Uterus (tissue), 4 donors: ENCODE data around the gene KNSTRN. TPM values are rescaled to one million over a fixed set of nuclear protein-coding genes. Genes with fewer than 3 reads are reported as not detected.

Source experiments
- DNase-seq, 2 donors: peaks; one replicate each; pipeline ENCODE4 v3.0.0-alpha.2; 2019 to 2020
- H3K27ac ChIP-seq, 2 donors: fragments of 200-600 bp; sonication (generic); 1 replicate in 1 of 2; 2 replicates in 1 of 2; pipeline ENCODE4 v1.5.1; 2016 to 2018
- H3K27me3 ChIP-seq, 2 donors: fragments of 200-600 bp; sonication (generic); one replicate each; pipeline ENCODE4 v1.5.1; 2018 to 2019; ENCODE audit warnings: control low read depth in 1 of 2
- H3K36me3 ChIP-seq, 2 donors: fragments of 200-600 bp; sonication (generic); one replicate each; pipeline ENCODE4 v1.5.1; 2019; ENCODE audit warnings: control low read depth in 1 of 2
- H3K4me1 ChIP-seq, 2 donors: fragments of 200-600 bp; sonication (generic); one replicate each; pipeline ENCODE4 v1.5.1; 2018 to 2019; ENCODE audit warnings: control low read depth in 1 of 2
- H3K4me3 ChIP-seq, 2 donors: fragments of 200-600 bp; sonication (generic); 1 replicate in 1 of 2; 2 replicates in 1 of 2; pipeline ENCODE4 v1.5.1; 2018 to 2019; ENCODE audit warnings: mild to moderate bottlenecking in 1 of 2
- H3K9me3 ChIP-seq, 2 donors: fragments of 200-600 bp; sonication (generic); one replicate each; pipeline ENCODE4 v1.5.1; 2019; ENCODE audit warnings: control low read depth in 1 of 2
- POLR2A ChIP-seq, 2 donors: fragments of 450-650 bp; IDR thresholded peaks; one replicate each; pipeline ENCODE4 v1.6.1; 2016; ENCODE audit warnings: antibody characterized with exemption in 2 of 2, mild to moderate bottlenecking in 1 of 2, moderate library complexity in 1 of 2
- intact Hi-C: fragments of 100-400 bp; cut with DNase I; formaldehyde crosslinking; loops from one replicate; pipeline ENCODE4 v1.15.1; 2023; ENCODE audit warnings: low total_unique reads
- total RNA-seq, 4 donors: library from RNA; depleted of rRNA in 3 of 4; stranded (reverse); fragments of >200 nt in 3 of 4; gene quantifications; one replicate each; pipeline versions ENCODE4 v1.1.0 to v1.2.4, GENCODE V29; 2014 to 2023
- TF ChIP-seq, protein P1 (sequence below), 4 experiments: fragments of 200-600 bp in 2 of 4; fragments of 450-650 bp in 2 of 4; sonication (generic) in 2 of 4; IDR thresholded peaks; one replicate each; pipeline ENCODE4 v1.5.1; 2016 to 2019; ENCODE audit warnings: antibody characterized with exemption in 4 of 4, mild to moderate bottlenecking in 2 of 4, moderate library complexity in 1 of 4
- donor health status: DM: yes; HTN: yes; CAD: no.

KNSTRN gene
- total RNA-seq, 4 donors from 2014 or later, result 2.1 to 23.5 (median 9.7) TPM

DNA sequence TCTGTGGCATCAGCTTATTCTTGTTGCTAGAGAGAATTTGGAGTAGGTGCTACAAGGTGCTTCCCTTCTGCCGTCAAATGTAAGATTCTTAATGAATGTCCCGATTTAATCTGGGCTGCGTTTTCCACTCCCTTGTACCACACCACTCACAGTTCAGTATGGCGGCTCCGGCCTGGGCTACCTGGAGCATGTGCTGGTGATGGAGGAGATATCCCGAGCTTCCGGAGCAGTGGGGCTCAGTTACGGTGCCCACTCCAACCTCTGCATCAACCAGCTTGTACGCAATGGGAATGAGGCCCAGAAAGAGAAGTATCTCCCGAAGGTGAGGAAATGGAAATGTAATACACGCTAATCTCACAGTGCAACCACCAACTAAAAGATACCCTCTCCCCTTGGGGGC, 28.0 kb downstream of the KNSTRN start:
- intact Hi-C loops, result no loop called here
- no peaks in the 10 kb centered on the region for H3K27me3 ChIP-seq
- H3K4me3 ChIP-seq, result no peak overlapping the region
- no peak for DNase-seq
- H3K36me3 ChIP-seq, result no peaks in the 10 kb centered on the region
- TF ChIP-seq, protein P1, sequence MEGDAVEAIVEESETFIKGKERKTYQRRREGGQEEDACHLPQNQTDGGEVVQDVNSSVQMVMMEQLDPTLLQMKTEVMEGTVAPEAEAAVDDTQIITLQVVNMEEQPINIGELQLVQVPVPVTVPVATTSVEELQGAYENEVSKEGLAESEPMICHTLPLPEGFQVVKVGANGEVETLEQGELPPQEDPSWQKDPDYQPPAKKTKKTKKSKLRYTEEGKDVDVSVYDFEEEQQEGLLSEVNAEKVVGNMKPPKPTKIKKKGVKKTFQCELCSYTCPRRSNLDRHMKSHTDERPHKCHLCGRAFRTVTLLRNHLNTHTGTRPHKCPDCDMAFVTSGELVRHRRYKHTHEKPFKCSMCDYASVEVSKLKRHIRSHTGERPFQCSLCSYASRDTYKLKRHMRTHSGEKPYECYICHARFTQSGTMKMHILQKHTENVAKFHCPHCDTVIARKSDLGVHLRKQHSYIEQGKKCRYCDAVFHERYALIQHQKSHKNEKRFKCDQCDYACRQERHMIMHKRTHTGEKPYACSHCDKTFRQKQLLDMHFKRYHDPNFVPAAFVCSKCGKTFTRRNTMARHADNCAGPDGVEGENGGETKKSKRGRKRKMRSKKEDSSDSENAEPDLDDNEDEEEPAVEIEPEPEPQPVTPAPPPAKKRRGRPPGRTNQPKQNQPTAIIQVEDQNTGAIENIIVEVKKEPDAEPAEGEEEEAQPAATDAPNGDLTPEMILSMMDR (IDR thresholded peaks at IDR 0.05), result no peak
- TF ChIP-seq POLR2A (IDR thresholded peaks at IDR 0.05), result no peak
- H3K9me3 ChIP-seq, result no peaks in the 10 kb centered on the region
- H3K27ac ChIP-seq, result no peak overlapping the region
- no peaks in the 10 kb centered on the region for H3K4me1 ChIP-seq

DNA sequence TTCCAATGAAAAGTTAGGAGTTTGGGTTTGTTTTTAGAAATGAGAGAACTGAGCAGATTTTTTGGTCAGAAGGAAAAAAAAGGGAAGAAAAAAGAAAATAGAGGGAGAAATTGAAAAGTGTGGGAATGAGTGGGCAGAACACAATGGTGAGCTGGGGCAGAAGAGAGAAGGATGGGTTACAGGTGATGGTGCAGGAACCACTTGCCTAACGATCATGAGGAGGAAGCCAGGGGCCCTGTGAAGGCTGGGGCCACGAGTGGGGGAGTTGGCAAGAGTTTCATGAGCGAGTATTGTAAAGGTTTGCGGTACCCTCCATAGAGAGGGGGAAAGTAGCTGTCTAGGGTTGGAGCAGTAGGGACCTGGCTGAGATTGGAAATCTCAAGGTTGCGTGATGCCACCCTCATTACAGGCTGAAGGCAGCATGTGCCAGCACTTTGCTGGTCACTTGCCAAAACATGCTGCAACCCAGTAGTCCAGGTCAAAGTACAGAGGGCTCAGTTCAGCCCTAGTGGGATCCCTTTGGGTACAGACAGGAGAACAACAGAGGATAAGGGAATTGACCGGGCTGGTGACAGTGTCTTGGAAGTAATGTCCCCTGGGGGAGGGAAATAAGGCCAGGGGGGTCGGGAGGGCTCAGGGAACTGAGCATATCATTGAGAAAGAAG, 29.7 kb downstream of the KNSTRN start:
- DNase-seq, result no peak

DNA sequence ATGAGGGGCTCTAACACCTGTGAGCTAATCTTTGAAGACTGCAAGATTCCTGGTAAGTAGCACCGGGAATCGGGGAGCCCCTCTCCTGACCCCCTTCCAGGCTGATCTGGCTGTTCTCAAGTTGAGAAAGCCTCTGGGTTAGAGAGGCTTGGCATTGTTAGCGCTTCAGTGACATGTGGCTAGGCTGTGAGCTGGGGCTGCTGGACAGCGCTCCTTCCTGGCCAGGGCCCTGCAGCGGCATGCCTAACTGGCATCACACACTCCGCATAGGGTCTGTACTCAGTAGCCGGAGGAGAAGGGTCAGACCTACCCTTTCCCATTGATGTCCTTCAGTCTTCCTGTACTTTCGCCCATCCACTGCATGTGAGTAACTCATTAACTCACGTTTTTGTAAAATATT, 30.5 kb downstream of the KNSTRN start:
- TF ChIP-seq, protein P1 (IDR thresholded peaks at IDR 0.05), result no peak
- TF ChIP-seq POLR2A (IDR thresholded peaks at IDR 0.05), result no peak
- intact Hi-C loops, result no loop called here
- Histone ChIP-seq H3K9me3 (no peaks in the 10 kb centered on the region), H3K4me1 (no peaks in the 10 kb centered on the region), H3K4me3 (no peak overlapping the region), H3K27me3 (no peaks in the 10 kb centered on the region), H3K36me3 (no peaks in the 10 kb centered on the region), H3K27ac (no peak overlapping the region)
- DNase-seq, result no peak

More for the DNA sequence above, 29.7 kb downstream of the KNSTRN start:
- no peaks in the 10 kb centered on the region for H3K4me1 ChIP-seq
- no peak overlapping the region for H3K27ac ChIP-seq
- no peaks in the 10 kb centered on the region for H3K9me3 ChIP-seq
- intact Hi-C loops, result no loop called here
- no peak overlapping the region for H3K4me3 ChIP-seq
- TF ChIP-seq POLR2A (IDR thresholded peaks at IDR 0.05), result no peak
- TF ChIP-seq, protein P1 (IDR thresholded peaks at IDR 0.05), result no peak
- no peaks in the 10 kb centered on the region for H3K27me3 ChIP-seq
- H3K36me3 ChIP-seq, result no peaks in the 10 kb centered on the region

DNA sequence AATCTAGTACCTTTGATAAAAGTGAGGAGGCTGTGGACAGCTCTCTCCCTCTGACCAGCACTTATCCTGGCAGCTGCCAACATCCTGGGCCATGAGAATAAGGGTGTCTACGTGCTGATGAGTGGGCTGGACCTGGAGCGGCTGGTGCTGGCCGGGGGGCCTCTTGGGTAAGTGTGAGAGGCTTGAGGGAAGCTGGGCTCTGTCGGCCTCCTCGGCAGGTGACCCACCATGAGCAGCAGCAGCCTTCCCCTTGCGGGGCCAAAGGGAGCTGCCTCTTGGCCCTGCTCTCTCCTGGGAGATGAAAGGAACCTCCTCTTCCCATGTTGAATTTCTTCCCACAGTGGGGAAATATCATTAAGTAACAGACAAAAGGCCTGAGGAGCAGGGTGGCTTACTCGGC, 32.3 kb downstream of the KNSTRN start:
- TF ChIP-seq POLR2A (IDR thresholded peaks at IDR 0.05), result no peak
- TF ChIP-seq, protein P1 (IDR thresholded peaks at IDR 0.05), result no peak

DNA sequence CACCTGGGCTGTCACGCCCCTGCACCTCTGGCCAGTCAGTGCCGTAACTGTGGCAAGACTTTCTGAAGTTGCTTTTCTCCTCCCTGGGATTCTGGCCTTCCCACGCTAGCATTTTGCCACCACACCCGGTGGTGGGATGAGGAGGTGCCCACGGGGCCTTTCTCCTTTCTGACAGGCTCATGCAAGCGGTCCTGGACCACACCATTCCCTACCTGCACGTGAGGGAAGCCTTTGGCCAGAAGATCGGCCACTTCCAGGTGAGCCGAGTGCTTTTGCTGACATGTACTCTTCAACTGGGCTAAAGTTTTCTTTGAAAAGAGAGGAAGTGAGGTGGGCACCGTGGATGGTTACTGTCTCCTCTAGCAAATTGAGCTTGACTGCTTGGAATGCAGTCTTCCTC, 32.7 kb downstream of the KNSTRN start:
- TF ChIP-seq, protein P1 (IDR thresholded peaks at IDR 0.05), result no peak
- TF ChIP-seq POLR2A (IDR thresholded peaks at IDR 0.05), result no peak
- intact Hi-C loops, result no loop called here
- no peaks in the 10 kb centered on the region for H3K27me3 ChIP-seq
- no peaks in the 10 kb centered on the region for H3K9me3 ChIP-seq
- no peak overlapping the region for H3K4me3 ChIP-seq
- DNase-seq, result no peak
- no peak overlapping the region for H3K27ac ChIP-seq
- H3K4me1 ChIP-seq, result no peaks in the 10 kb centered on the region
- H3K36me3 ChIP-seq, result no peaks in the 10 kb centered on the region

More for the DNA sequence above, 32.3 kb downstream of the KNSTRN start:
- intact Hi-C loops, result no loop called here
- DNase-seq, result no peak
- H3K27me3 ChIP-seq, result no peaks in the 10 kb centered on the region
- H3K4me3 ChIP-seq, result no peak overlapping the region
- H3K36me3 ChIP-seq, result no peaks in the 10 kb centered on the region
- no peak overlapping the region for H3K27ac ChIP-seq
- H3K9me3 ChIP-seq, result no peaks in the 10 kb centered on the region
- H3K4me1 ChIP-seq, result no peaks in the 10 kb centered on the region
